HG02678 (cell line): ENCODE results near the gene TXNDC12.

ENCODE experiments used
- ATAC-seq: cut with Tn5 transposase; IDR thresholded peaks from one replicate; pipeline ENCODE4 v1.9.1; 2021; ENCODE audit warnings: mild to moderate bottlenecking, moderate library complexity; ENCODE audit not compliant: unreplicated experiment

The TXNDC12 gene

DNA sequence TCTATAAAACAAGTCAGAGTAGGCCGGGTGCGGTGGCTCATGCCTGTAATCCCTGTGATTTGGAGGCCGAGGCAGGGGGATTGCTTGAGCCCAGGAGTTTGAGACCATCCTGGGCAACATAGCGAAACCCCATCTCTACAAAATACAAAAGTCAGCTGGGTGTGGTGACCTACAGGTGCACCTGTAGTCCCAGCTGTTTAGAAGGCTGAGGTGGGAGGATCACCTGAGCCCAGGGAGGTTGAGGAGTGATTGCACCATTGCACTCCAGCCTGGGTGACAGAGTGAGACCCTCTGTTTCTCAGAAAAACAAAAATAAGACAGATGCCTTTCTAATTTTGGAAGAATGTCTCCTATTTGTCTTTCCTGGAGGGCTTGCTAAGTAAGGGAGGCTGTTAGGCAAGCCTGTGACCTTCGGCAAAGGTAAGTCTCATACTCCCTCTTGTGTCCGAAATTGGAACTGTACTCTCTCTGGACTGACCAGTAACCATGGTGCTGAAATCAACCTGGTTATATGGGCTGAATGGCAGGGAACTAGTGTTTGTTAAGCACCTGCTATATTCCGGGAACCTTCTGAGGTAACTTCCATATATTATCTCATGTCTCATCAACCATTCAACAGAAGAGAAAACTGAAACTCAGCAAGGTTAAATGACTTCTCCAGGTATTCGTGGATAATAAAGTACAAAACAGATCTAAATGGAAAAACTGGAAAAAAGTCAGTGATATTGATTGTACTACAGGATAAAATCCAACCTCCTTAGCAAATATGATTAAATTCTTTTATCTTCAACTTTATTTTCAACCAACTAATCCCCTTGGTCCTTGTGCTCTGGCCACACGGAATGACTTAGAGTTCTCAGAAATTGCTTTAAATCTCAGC lies 52.7 kb downstream of the TXNDC12 start:
- ATAC-seq, result no peak

DNA sequence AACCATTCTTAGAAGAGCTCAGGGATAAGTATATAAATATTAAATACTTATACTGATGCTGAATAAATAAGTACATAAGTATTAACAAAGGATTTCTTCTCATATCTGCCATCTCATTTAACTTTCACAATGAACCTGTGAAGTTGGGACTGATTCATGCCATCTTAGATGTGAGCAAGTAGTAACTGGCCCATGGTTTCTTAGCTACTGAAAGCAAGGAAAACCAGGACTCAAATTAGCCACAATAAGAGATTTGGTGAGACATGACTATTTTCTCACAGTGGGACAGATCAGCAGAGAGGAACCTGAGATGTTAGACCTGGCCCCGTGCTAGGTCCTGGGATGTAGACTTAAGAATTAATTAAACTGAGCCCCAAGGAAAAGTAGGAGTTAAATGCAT lies 56.3 kb downstream of the TXNDC12 start:
- no peak for ATAC-seq

DNA sequence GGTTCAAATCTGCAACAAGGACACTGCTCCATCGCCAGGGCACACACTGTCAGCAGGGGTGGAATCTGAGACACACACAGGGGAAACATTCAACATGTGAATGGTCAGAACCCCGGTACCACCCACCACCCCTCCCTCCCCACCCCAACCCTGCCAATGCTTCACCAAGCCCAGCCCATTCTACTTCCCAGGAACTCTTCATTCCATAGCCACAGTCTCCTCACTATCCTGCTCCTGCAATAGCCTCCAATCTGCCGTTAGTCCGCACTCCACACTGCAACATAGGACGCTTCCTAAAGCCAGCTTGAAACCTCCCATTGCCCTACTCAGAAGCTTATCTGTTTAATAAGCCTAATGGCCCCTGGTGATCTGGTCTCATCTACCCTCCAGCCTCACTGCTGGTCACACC lies 57.0 kb downstream of the TXNDC12 start:
- no peak for ATAC-seq

DNA sequence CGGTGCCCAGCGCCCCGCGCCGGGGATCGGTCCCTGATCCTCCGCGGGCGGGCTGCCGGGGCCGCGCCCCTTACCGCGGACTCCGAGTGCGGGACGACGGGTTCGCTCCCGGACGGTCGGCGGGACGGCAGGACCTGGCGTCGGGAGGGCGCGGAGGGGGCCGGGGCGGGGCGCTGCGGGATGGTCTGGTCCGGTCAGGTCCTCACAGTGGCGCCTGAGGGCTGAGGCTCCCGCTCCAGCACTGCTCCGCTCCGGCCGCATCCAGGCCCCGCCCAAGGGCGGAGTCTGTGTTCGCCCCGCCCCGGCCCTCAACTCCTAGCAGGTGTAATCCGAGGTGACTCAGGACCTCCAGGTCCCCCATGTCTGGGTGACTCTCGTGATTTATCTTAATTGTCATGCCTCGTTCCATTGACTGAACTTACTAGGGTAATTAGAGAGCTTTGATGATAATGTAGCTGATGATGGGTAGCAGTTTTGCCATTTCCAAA lies 64.5 kb downstream of the TXNDC12 start, which contains the start of gene RAB3B:
TSS of gene RAB3B (minus strand) at position 223 of the 488 bp plus-strand sequence. CDS start 13,583 bp downstream, outside the sequence.
- ATAC-seq, result peak; percentile 72

DNA sequence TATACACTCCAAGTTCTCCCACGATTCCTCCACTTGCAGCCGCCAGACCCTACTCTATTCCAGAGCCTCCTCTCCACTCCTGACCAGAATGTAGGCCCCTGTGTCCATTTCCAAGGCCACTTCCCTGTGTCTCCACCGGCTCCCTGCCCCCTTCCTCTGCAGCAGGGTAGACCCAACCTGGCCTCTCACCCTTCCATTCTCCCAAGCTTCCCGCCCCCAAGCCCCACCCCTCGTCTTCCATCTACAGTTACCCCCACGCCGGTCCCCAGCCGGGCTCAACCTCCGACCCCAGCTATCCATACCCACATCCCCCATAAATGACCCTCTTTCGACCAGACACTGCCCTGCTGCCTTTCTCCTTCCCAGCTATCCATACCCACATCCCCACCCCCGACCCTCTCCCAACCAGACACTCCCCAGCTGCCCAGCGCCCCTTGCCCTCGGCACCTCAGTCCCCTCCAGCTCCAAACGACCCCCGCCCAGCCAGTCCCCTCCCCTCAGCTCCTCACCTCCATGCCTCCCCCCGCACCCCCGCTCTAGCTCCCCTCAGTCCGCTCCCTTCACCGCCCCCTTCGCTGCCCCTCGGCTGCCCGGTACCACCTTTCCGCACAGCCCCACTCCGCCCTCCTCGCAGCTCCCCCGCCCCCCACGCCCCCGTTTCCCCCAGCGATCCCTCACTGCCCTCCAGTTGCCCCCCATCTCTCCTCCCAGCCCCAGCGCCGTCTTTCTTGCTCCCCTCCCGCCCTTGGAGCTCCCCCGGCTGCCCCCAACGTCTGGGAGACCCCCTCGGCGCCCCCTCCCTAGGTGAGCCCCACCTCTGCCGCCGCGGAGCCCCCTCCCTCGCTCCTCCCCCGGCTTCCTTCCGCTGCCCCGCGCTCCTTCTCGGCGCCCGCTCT lies 65.2 kb downstream of the TXNDC12 start:
- no peak for ATAC-seq

DNA sequence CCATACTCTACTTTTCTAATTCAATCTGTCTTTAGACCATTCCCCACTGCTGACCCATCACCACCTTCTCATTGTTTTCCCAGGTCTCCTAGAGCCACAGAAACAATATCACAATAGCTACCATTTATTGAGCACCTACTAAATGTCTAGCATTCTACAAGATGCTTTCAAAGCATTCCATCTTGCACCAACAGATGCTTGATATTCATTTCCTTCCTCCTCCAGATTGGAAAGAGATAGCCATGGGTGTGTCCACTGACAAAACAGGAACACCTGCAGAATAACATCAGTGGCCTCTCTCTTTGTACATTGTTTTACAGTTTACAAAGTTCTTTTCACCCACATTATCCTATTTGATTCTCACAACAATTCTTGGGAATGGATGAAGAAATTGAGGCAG lies 66.7 kb downstream of the TXNDC12 start:
- ATAC-seq, result no peak

DNA sequence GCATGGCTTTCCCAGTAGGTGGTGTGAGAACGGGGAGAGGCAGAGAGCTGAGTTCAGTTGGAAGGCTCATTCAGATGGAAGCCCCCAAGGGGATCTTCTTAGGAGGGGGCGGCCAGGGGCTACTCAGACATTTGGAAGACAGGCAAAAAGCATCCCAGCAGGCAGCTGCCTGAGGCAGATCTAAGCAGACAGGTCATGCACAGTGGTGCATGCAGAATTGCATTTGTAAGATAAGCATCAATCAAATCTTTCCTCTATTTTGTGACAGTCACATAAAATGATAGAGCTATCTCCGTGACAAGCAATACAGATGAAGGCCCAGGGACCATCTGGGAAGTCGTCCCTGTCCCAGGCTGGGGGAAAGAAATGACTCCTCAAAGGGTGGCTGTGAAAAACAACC lies 68.3 kb downstream of the TXNDC12 start:
- ATAC-seq, result no peak

DNA sequence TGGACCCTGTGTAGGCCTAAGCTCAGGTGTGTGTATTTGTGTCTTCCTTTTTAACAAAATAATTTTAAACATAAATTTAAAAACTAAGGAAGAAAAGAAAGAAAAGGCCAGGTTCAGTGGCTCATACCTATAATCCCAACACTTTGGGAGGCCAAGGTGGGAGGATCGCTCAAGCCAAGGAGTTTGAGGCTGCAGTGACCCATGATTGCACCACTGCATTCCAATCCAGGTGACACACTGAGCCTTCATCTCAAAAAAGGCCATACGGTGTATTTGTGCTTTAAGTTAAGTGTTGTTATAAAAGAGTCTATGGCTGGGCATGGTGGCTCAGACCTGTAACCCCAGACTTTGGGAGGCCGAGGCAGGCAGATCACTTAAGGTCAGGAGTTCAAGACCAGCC lies 72.8 kb downstream of the TXNDC12 start:
- ATAC-seq, result no peak

DNA sequence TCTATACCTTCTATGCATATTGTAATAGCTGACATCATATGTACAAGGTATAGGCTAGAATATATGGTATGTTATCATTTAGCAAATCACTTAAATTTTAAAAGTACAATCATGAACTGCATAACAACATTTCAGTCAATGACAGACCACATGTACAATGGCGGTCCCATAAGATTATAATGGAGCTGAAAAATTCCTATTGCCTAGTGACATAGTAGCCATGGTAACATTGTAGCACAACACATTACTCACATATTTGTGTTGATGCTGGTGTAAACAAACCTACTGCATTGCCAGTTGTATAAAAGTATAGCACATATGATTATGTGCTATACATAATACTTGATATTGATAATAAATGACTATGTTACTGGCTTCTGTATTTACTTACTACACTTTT lies 73.4 kb downstream of the TXNDC12 start:
- ATAC-seq, result no peak

DNA sequence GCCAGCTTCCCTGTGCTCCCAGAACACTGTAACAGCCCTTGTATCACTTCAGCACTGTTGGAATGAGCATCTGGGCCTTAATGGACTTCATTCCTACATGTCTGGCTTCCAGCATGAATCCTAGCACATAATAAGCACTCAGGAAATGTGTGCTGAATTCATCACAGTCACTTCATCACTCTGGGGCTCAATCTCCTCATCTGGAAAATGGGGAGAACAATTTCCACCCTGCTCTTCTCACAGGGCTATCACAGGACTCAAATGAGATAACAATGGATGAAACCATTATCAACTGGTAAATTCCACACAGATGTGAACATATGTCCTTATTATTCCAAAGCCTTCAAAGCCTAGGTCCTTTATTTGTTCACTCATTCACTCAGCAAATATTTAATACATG lies 76.9 kb downstream of the TXNDC12 start:
- no peak for ATAC-seq

DNA sequence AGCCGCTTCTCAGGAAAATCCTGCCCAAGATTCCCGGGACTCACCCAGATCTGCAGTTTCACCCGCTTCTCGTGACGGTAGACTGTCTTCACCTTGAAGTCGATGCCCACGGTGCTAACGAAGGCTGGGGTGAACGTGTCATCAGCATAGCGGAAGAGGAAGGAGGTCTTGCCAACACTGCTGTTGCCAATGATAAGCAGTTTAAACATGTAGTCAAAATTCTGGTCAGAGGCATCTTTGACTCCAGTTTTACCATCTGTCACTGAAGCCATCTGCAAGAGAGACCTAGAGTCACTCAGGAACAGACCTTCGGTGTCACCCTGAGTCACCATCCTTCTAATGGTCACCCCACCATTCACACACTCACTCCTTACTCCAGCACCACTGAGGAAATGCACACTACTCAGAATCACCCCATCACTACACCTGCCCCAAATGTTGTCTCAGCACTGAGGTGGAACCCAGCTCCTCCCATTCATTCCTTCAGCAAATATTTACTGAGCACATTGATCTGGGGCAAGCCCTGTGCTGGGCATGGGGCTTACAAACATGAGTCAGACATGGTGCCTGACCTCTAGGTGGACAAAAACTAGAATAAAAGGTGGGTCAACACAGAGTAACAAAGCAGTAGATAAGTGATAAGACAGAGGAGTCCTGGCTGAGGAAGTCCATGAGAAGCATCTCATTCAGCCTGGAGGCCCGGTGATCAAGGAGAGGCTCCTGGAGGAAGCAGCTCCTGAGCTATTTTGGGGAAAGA lies 78.0 kb downstream of the TXNDC12 start:
- no peak for ATAC-seq

DNA sequence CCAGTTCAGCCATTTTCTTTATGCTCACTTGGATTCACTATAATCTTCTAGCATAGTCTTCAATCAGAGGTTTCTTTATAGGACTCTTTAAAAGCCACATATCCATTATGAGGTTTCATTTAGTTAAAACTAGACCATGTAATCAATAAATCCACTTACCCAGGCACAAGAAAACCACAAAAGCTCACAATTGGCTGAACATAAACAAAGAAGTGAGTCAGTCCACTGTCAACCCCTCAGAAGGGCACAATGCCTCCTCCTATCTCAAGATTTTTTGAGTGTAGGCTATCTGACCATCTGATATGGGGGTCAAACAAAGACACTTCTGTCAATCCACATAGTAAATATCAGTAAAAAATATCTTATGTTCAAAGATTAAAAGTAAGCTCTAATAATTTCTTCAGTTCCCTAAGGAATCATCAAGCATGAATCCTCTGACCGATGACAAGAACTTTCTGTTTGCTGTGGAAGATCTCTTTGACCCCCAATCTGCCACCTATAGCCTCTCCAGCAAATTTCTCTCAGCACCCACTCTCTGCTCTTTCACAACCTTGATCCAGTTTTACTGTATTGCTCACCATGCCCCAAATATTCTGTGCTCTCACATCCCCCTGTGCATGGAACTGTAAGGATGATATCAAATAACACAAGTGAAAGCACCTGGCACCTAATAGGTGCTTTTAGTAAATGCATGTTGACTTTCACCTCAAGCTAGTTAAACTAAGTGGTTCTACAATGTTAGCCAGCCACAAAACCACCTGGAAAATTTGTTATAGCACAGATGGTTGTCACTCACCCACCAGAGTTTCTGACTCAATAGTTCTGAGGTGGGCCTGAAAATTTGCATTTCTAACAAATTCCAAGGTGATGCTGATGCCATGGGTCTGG lies 81.2 kb downstream of the TXNDC12 start:
- ATAC-seq, result no peak
